Suprapubic skin (tissue), 4 donors: Measurements from ENCODE around the gene MUC16. TPM values are rescaled to one million over a fixed set of nuclear protein-coding genes. Genes with fewer than 3 reads are reported as not detected.

Experiments used
- DNase-seq, 2 donors: peaks; one replicate each; pipeline ENCODE4 v3.0.0-alpha.2; 2019; ENCODE audit warnings: low spot score in 2 of 2
- H3K27ac ChIP-seq: fragments of 200-600 bp; sonication (generic); one replicate; pipeline ENCODE4 v1.5.1; 2019
- H3K27me3 ChIP-seq: fragments of 200-600 bp; sonication (generic); one replicate; pipeline ENCODE4 v1.5.1; 2019
- H3K36me3 ChIP-seq: fragments of 200-600 bp; sonication (generic); one replicate; pipeline ENCODE4 v1.5.1; 2019
- H3K4me1 ChIP-seq: fragments of 200-600 bp; sonication (generic); one replicate; pipeline ENCODE4 v1.5.1; 2019
- H3K4me3 ChIP-seq: fragments of 200-600 bp; sonication (generic); one replicate; pipeline ENCODE4 v1.5.1; 2019; ENCODE audit warnings: mild to moderate bottlenecking
- H3K9me3 ChIP-seq: fragments of 200-600 bp; sonication (generic); one replicate; pipeline ENCODE4 v1.5.1; 2019
- CTCF ChIP-seq, 2 donors: fragments of 200-600 bp in 1 of 2; fragments of 450-650 bp in 1 of 2; sonication (generic) in 1 of 2; IDR thresholded peaks; one replicate each; pipeline ENCODE4 v1.5.1; 2016 to 2019; ENCODE audit warnings: antibody characterized with exemption in 2 of 2, mild to moderate bottlenecking in 1 of 2, moderate library complexity in 1 of 2
- EP300 ChIP-seq: sonication (generic); formaldehyde crosslinking; IDR thresholded peaks from one replicate; pipeline ENCODE4 v1.6.1; 2017; ENCODE audit warnings: antibody characterized with exemption
- POLR2A ChIP-seq, 2 donors: fragments of 450-650 bp; IDR thresholded peaks; one replicate each; pipeline ENCODE4 v1.6.1; 2017; ENCODE audit warnings: antibody characterized with exemption in 2 of 2, mild to moderate bottlenecking in 2 of 2, moderate library complexity in 2 of 2
- POLR2AphosphoS5 ChIP-seq, 3 donors: sonication (generic); formaldehyde crosslinking; IDR thresholded peaks; one replicate each; pipeline ENCODE4 v1.6.1; 2017; ENCODE audit warnings: antibody characterized with exemption in 3 of 3
- WGBS: methylation state at CpG from one replicate; pipeline ENCODE4 v1.1.5; 2018; 5-methylcytosine and 5-hydroxymethylcytosine counted together
- total RNA-seq, 4 donors: library from RNA; depleted of rRNA; stranded (reverse); fragments of >200 nt; gene quantifications; one replicate each; pipeline ENCODE4 v1.1.0, GENCODE V29; 2016

The MUC16 gene
- total RNA-seq, 4 donors from 2014 or later: under 0.01 to 0.91 (median 0.21) TPM

- whole genome bisulfite sequencing: 93% methylated on average over 4 of the region's 4 CpGs
- Histone ChIP-seq H3K36me3 (no peaks in the 10 kb centered on the region), H3K4me1 (no peaks in the 10 kb centered on the region), H3K27ac (no peak overlapping the region), H3K9me3 (no peaks in the 10 kb centered on the region), H3K4me3 (no peak overlapping the region), H3K27me3 (peaks cover 3% of the 10 kb centered on the region)
- TF ChIP-seq POLR2AphosphoS5 (IDR thresholded peaks at IDR 0.05) (no peak), POLR2A (IDR thresholded peaks at IDR 0.05) (no peak), EP300 (no peak), CTCF (IDR thresholded peaks at IDR 0.05) (no peak)
- DNase-seq: no peak
Measured at GRCh38 chr19:9052894-9053293, 42.7 kb upstream of the MUC16 start.

DNA sequence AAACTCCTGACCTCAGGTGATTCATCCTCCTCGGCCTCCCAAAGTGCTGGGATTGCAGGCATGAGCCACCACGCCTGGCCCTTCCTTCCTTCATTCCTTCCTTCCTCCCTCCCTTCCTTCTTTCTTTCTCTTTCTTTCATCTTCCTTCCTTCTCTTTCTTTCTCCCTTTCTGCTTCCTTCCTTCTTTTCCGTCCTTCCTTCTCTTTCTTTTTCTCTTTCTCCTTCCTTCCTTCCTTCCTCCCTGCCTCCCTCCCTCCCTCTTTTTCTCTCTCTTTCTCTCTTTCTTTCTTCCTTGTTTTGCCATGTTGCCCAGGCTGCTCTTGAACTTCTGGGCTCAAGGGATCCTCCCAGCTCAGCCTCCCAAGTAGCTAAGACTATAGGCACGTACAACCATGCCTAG is 36.5 kb upstream of the MUC16 start:
- 63% methylated on average over 4 of the region's 4 CpGs for WGBS
- Histone ChIP-seq H3K9me3 (no peaks in the 10 kb centered on the region), H3K36me3 (no peaks in the 10 kb centered on the region), H3K27me3 (no peaks in the 10 kb centered on the region), H3K4me3 (no peak overlapping the region), H3K27ac (no peak overlapping the region), H3K4me1 (no peaks in the 10 kb centered on the region)
- TF ChIP-seq CTCF (IDR thresholded peaks at IDR 0.05) (no peak), POLR2AphosphoS5 (IDR thresholded peaks at IDR 0.05) (no peak), EP300 (no peak), POLR2A (IDR thresholded peaks at IDR 0.05) (no peak)
- DNase-seq: no peak

DNA sequence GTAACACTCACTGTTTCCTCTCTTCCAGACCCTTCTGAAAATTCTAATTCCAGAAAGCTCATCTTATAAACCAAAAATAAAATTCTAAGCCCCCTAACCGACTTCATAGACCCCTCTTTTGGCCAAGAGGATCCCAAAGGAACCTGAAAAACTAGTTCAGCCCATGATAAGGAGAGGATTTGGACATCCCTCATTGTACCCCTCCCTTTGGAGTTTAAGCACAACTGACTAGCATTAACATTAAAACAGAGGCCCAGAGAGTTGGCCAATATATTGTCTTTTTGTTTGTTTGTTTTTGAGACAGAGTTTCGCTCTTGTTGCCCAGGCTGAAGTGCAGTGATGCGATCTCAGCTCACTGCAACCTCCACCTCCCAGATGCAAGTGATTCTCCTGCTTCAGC is 34.2 kb upstream of the MUC16 start:
- TF ChIP-seq POLR2A (IDR thresholded peaks at IDR 0.05): no peak
- no peak for TF ChIP-seq POLR2AphosphoS5 (IDR thresholded peaks at IDR 0.05)
- WGBS: 67% methylated on average over 3 of the region's 3 CpGs
- no peaks in the 10 kb centered on the region for H3K27me3 ChIP-seq

DNA sequence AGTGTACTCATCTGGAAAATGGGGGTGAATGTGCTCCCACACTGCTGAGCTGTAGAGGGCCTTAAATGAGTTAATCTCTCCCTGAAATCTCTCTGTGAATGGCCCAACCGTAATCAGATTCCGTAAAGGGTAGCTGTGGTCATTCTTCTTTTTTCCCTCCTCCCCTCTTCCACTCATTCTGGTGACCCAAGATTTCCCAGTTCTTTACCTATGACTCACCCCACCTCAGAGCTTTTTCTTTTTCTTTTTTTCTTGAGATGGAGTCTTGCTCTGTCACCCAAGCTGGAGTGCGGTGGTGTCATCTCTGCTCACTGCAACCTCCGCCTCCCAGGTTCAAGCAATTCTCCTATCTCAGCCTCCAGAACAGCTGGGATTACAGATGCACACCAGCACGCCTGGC is 33.3 kb upstream of the MUC16 start:
- DNase-seq: no peak
- WGBS: 91% methylated on average over 5 of the region's 5 CpGs
- Histone ChIP-seq H3K9me3 (no peaks in the 10 kb centered on the region), H3K27me3 (no peaks in the 10 kb centered on the region), H3K4me3 (no peak overlapping the region), H3K4me1 (no peaks in the 10 kb centered on the region), H3K27ac (no peak overlapping the region), H3K36me3 (no peaks in the 10 kb centered on the region)
- TF ChIP-seq POLR2AphosphoS5 (IDR thresholded peaks at IDR 0.05) (no peak), POLR2A (IDR thresholded peaks at IDR 0.05) (no peak), EP300 (no peak), CTCF (IDR thresholded peaks at IDR 0.05) (no peak)

More for the DNA sequence above, 34.2 kb upstream of the MUC16 start:
- no peaks in the 10 kb centered on the region for H3K4me1 ChIP-seq
- H3K4me3 ChIP-seq: no peak overlapping the region
- H3K36me3 ChIP-seq: no peaks in the 10 kb centered on the region
- no peak for DNase-seq
- no peaks in the 10 kb centered on the region for H3K9me3 ChIP-seq
- H3K27ac ChIP-seq: no peak overlapping the region

- 87% methylated on average over 8 of the region's 8 CpGs for WGBS
- no peaks in the 10 kb centered on the region for H3K36me3 ChIP-seq
- no peaks in the 10 kb centered on the region for H3K9me3 ChIP-seq
- H3K4me1 ChIP-seq: no peaks in the 10 kb centered on the region
- TF ChIP-seq POLR2AphosphoS5 (IDR thresholded peaks at IDR 0.05) (no peak), CTCF (IDR thresholded peaks at IDR 0.05) (no peak), EP300 (no peak), POLR2A (IDR thresholded peaks at IDR 0.05) (no peak)
- H3K27ac ChIP-seq: no peak overlapping the region
- no peaks in the 10 kb centered on the region for H3K27me3 ChIP-seq
- DNase-seq: no peak
- H3K4me3 ChIP-seq: no peak overlapping the region
Measured at GRCh38 chr19:9041023-9041422, 30.8 kb upstream of the MUC16 start.

- H3K4me3 ChIP-seq: no peak overlapping the region
- H3K27me3 ChIP-seq: peaks cover 4% of the 10 kb centered on the region
- no peak overlapping the region for H3K27ac ChIP-seq
- no peaks in the 10 kb centered on the region for H3K36me3 ChIP-seq
- H3K9me3 ChIP-seq: no peaks in the 10 kb centered on the region
- 71% methylated on average over 9 of the region's 9 CpGs for WGBS
- no peak for DNase-seq
- H3K4me1 ChIP-seq: no peaks in the 10 kb centered on the region
- TF ChIP-seq CTCF (IDR thresholded peaks at IDR 0.05): no peak
- TF ChIP-seq POLR2AphosphoS5 (IDR thresholded peaks at IDR 0.05): no peak
- TF ChIP-seq POLR2A (IDR thresholded peaks at IDR 0.05): no peak
- no peak for TF ChIP-seq EP300
Measured at GRCh38 chr19:9040131-9040530, 29.9 kb upstream of the MUC16 start.
